HCT116 (cell line): Measurements from ENCODE around the gene KIAA2012.

Source experiments
- CEBPB ChIP-seq: IDR thresholded peaks from 2 replicates; pipeline ENCODE4 v1.6.1; 2012; ENCODE audit warnings: low read depth
- EGR1 ChIP-seq: IDR thresholded peaks from 2 replicates; pipeline ENCODE4 v1.6.1; 2012; ENCODE audit warnings: low read depth
- ELF1 ChIP-seq: IDR thresholded peaks from 2 replicates; pipeline ENCODE4 v1.6.1; 2012; ENCODE audit warnings: low read depth, borderline replicate concordance
- EZH2 ChIP-seq: fragments of 200-600 bp; sonication (generic); IDR thresholded peaks from 2 replicates; pipeline ENCODE4 v1.6.1; 2017; ENCODE audit warnings: antibody characterized with exemption, mixed run types
- EZH2phosphoT487 ChIP-seq: fragments of 200-600 bp; IDR thresholded peaks from 2 replicates; pipeline ENCODE4 v1.6.1; 2018; ENCODE audit warnings: antibody characterized with exemption, borderline replicate concordance
- POLR2AphosphoS5 ChIP-seq: IDR thresholded peaks from 2 replicates; pipeline ENCODE4 v1.6.1; 2011; ENCODE audit warnings: mild to moderate bottlenecking, low read depth, low read length, moderate library complexity
- RAD21 ChIP-seq: IDR thresholded peaks from 2 replicates; pipeline ENCODE4 v1.6.1; 2012; ENCODE audit warnings: low read depth, mild to moderate bottlenecking
- SIN3A ChIP-seq: IDR thresholded peaks from 2 replicates; pipeline ENCODE4 v1.6.1; 2012; ENCODE audit warnings: low read depth
- ZFX ChIP-seq: fragments of 450-650 bp; IDR thresholded peaks from 2 replicates; pipeline ENCODE4 v1.6.1; 2017
- TF ChIP-seq, protein P1 (sequence below): IDR thresholded peaks from 2 replicates; pipeline ENCODE4 v1.6.1; 2012; ENCODE audit warnings: low read depth
- TF ChIP-seq, protein P2 (sequence below), 3 experiments: fragments of 200-600 bp in 1 of 3; sonication (generic) in 1 of 3; IDR thresholded peaks in 2 of 3; conservative IDR thresholded peaks in 1 of 3; 2 replicates each; pipeline ENCODE4 v1.5.1; 2012 to 2017; ENCODE audit warnings: low read depth in 2 of 3, low read length in 2 of 3, antibody characterized with exemption in 1 of 3, borderline replicate concordance in 1 of 3, control low read depth in 1 of 3, mild to moderate bottlenecking in 1 of 3, mixed read lengths in 1 of 3, mixed run types in 1 of 3, moderate library complexity in 1 of 3; ENCODE audit not compliant: insufficient read depth in 1 of 3
- TF ChIP-seq, protein P3 (sequence below): IDR thresholded peaks from 2 replicates; pipeline ENCODE4 v1.6.1; 2012

DNA sequence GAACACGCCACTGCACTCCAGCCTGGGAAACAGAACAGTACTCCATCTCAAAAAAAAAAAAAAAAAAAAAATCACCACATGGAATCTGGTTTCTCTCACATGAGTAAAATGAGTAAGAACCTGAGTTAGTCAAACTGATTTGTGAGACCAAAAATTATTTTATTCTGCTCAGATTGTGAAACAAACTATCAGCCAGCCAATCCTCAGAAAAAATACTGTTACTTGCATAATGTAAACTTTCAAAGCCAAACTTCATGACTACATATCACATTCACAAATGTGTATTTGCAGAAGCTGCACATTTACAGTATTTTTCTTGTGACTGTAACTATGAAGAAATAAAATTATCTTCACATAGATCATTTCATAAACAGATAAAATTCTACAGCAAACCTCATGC, 142.1 kb downstream of the KIAA2012 start:
- TF ChIP-seq CEBPB (no peak), EZH2 (no peak), ELF1 (no peak), ZFX (no peak), EGR1 (no peak), POLR2AphosphoS5 (no peak), EZH2phosphoT487 (no peak), SIN3A (no peak), RAD21 (no peak)
- TF ChIP-seq, protein P1, sequence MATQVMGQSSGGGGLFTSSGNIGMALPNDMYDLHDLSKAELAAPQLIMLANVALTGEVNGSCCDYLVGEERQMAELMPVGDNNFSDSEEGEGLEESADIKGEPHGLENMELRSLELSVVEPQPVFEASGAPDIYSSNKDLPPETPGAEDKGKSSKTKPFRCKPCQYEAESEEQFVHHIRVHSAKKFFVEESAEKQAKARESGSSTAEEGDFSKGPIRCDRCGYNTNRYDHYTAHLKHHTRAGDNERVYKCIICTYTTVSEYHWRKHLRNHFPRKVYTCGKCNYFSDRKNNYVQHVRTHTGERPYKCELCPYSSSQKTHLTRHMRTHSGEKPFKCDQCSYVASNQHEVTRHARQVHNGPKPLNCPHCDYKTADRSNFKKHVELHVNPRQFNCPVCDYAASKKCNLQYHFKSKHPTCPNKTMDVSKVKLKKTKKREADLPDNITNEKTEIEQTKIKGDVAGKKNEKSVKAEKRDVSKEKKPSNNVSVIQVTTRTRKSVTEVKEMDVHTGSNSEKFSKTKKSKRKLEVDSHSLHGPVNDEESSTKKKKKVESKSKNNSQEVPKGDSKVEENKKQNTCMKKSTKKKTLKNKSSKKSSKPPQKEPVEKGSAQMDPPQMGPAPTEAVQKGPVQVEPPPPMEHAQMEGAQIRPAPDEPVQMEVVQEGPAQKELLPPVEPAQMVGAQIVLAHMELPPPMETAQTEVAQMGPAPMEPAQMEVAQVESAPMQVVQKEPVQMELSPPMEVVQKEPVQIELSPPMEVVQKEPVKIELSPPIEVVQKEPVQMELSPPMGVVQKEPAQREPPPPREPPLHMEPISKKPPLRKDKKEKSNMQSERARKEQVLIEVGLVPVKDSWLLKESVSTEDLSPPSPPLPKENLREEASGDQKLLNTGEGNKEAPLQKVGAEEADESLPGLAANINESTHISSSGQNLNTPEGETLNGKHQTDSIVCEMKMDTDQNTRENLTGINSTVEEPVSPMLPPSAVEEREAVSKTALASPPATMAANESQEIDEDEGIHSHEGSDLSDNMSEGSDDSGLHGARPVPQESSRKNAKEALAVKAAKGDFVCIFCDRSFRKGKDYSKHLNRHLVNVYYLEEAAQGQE = no peak
- TF ChIP-seq, protein P2, sequence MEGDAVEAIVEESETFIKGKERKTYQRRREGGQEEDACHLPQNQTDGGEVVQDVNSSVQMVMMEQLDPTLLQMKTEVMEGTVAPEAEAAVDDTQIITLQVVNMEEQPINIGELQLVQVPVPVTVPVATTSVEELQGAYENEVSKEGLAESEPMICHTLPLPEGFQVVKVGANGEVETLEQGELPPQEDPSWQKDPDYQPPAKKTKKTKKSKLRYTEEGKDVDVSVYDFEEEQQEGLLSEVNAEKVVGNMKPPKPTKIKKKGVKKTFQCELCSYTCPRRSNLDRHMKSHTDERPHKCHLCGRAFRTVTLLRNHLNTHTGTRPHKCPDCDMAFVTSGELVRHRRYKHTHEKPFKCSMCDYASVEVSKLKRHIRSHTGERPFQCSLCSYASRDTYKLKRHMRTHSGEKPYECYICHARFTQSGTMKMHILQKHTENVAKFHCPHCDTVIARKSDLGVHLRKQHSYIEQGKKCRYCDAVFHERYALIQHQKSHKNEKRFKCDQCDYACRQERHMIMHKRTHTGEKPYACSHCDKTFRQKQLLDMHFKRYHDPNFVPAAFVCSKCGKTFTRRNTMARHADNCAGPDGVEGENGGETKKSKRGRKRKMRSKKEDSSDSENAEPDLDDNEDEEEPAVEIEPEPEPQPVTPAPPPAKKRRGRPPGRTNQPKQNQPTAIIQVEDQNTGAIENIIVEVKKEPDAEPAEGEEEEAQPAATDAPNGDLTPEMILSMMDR (IDR thresholded peaks at IDR 0.05 in 2 of 3, conservative IDR thresholded peaks at IDR 0.05 in 1 of 3; ENCODE audit: borderline replicate concordance in 1 of 3, insufficient read depth in 1 of 3, low read depth in 2 of 3, low read length in 2 of 3) = no peak
- TF ChIP-seq, protein P3, sequence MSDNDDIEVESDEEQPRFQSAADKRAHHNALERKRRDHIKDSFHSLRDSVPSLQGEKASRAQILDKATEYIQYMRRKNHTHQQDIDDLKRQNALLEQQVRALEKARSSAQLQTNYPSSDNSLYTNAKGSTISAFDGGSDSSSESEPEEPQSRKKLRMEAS = no peak
